ENCODE measurements around the gene FKBP8.
A peak's percentile ranks its signal among the peaks of the same experiment; 100 is the strongest.

FKBP8 gene

DNA sequence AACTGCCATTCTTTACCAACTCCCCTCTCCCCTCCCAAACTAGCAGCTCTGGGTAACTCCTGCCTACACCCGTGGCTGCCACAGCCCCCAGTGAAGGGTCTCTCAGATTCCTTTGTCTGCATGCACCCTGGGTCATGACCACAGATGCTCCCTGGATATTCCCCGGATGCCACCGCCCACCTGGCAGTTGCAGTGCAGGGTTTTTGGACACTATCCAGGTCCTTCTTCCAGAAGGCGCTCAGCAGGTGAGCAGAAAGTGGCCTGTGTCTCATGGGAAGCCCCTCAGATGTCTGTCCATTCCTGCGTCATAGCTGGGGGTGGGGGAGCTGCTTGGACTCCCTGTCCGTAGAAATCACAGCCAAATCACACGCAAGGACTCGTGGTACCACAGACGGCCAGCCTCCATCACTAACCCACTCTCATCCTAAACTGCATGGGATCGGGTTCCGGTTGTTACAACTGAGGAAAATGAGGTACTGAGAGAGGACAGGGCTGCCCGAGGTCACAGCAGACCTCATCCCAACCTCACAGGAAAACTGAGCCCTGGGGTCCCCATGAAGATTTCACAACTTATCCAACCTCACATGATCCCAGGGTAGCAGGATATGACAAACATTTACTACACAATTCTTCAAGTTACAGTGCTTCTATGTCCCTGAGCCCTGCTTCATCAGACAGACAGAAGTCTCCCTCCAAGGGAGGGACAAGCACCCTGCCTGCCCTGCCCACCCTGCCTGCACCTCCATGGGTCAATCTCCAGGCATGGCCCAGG is 60.1 kb downstream of the FKBP8 start:
- H3K4me3 Mint-ChIP-seq = no peak overlapping the region
- DNase-seq (ENCODE audit: low spot score) = no peak
- H3K9me3 Mint-ChIP-seq = no peaks in the 10 kb centered on the region
- peaks cover 52% of the 10 kb centered on the region for H3K4me1 Mint-ChIP-seq (ENCODE audit: low read depth)
- H3K27ac Mint-ChIP-seq = peak overlapping the region; percentile 41
- H3K36me3 Mint-ChIP-seq (ENCODE audit: low read depth) = no peaks in the 10 kb centered on the region
- no peaks in the 10 kb centered on the region for H3K27me3 Mint-ChIP-seq (ENCODE audit: low read depth)
